Body of pancreas (tissue), 4 donors: ENCODE measurements around the gene YIF1A. TPM values are rescaled to one million over a fixed set of nuclear protein-coding genes. Genes with fewer than 3 reads are reported as not detected.

Experiments
- ATAC-seq: fragments of 150-250 bp; one replicate; pipeline ENCODE4 v1.9.1; 2016
- DNase-seq, 4 donors: peaks; one replicate each; pipeline ENCODE4 v3.0.0-alpha.2; 2019
- H3K27ac ChIP-seq, 4 donors: fragments of 200-600 bp; sonication (generic); 1 replicate in 3 of 4; 2 replicates in 1 of 4; pipeline versions ENCODE4 v1.5.1 to v1.6.1; 2016 to 2019; ENCODE audit warnings: mild to moderate bottlenecking in 1 of 4, mixed read lengths in 1 of 4, moderate library complexity in 1 of 4
- H3K27me3 ChIP-seq, 2 donors: fragments of 200-600 bp; sonication (generic); one replicate each; pipeline ENCODE4 v1.6.0; 2016; ENCODE audit warnings: mild to moderate bottlenecking in 1 of 2
- H3K36me3 ChIP-seq, 2 donors: fragments of 200-600 bp; sonication (generic); replicated peaks in 1 of 2; 2 replicates each; pipeline ENCODE4 v1.5.1; 2016; ENCODE audit warnings: low read depth in 2 of 2; ENCODE audit not compliant: insufficient read depth in 1 of 2
- H3K4me1 ChIP-seq: fragments of 200-600 bp; sonication (generic); one replicate; pipeline ENCODE4 v1.6.0; 2016
- H3K4me3 ChIP-seq, 2 donors: fragments of 200-600 bp; sonication (generic); 1 replicate in 1 of 2; 2 replicates in 1 of 2; pipeline ENCODE4 v1.5.1; 2016 to 2019
- H3K9me3 ChIP-seq, 3 donors: fragments of 200-600 bp; sonication (generic); 1 replicate in 2 of 3; 2 replicates in 1 of 3; pipeline ENCODE4 v1.5.1; 2016
- POLR2A ChIP-seq, 3 donors: fragments of 450-650 bp; IDR thresholded peaks; one replicate each; pipeline ENCODE4 v1.6.1; 2016; ENCODE audit warnings: antibody characterized with exemption in 3 of 3, mild to moderate bottlenecking in 2 of 3
- WGBS, 2 donors: methylation state at CpG; one replicate each; pipeline ENCODE4 v1.1.5; 2017; 5-methylcytosine and 5-hydroxymethylcytosine counted together
- intact Hi-C: fragments of 100-400 bp; cut with DNase I; formaldehyde crosslinking; loops from one replicate; pipeline ENCODE4 v1.15.1; 2023
- total RNA-seq, 2 donors: library from RNA; depleted of rRNA; stranded (reverse); fragments of >200 nt; gene quantifications; one replicate each; pipeline ENCODE4 v1.1.0, GENCODE V29; 2016
- TF ChIP-seq, protein P1 (sequence below), 7 experiments: fragments of 450-650 bp in 4 of 7; fragments of 200-600 bp in 3 of 7; sonication (generic) in 3 of 7; IDR thresholded peaks; one replicate each; pipeline ENCODE4 v1.5.1; 2016 to 2019; ENCODE audit warnings: antibody characterized with exemption in 7 of 7

The YIF1A gene
- total RNA-seq, 2 donors from 2014 or later: 63.6 to 91.6 TPM

DNA sequence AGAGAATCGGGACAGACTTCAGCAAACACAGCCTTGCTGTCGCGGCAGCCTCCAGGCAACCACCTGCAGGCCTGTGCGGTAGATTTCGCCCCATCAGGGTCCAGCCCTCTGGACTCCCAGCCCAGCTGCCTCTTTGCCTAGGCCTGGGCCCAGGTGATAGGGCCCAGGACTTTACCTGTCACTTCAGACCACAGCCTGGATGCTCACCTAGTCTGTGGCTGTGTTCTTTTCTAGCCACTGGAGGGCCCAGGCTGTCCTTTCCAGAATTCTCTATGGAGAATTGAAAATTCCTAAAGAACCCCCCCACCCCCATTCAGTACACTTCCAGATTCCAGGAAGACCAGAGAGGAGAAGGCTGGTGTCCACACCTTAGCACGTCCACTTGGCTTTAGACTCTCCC, 51.1 kb downstream of the YIF1A start:
- Histone ChIP-seq H3K27me3 (no peaks in the 10 kb centered on the region), H3K4me1 (no peaks in the 10 kb centered on the region), H3K36me3 (peaks cover 0 to 26% of the 10 kb centered on the region in 2 donors), H3K9me3 (no peaks in the 10 kb centered on the region), H3K4me3 (no peak overlapping the region), H3K27ac (no peak overlapping the region)
- ATAC-seq (no peak), DNase-seq (no peak)
- 85 to 94% methylated on average over 4 to 6 of the region's 6 CpGs for WGBS, 2 donors
- intact Hi-C loops: no loop called here
- TF ChIP-seq, protein P1, sequence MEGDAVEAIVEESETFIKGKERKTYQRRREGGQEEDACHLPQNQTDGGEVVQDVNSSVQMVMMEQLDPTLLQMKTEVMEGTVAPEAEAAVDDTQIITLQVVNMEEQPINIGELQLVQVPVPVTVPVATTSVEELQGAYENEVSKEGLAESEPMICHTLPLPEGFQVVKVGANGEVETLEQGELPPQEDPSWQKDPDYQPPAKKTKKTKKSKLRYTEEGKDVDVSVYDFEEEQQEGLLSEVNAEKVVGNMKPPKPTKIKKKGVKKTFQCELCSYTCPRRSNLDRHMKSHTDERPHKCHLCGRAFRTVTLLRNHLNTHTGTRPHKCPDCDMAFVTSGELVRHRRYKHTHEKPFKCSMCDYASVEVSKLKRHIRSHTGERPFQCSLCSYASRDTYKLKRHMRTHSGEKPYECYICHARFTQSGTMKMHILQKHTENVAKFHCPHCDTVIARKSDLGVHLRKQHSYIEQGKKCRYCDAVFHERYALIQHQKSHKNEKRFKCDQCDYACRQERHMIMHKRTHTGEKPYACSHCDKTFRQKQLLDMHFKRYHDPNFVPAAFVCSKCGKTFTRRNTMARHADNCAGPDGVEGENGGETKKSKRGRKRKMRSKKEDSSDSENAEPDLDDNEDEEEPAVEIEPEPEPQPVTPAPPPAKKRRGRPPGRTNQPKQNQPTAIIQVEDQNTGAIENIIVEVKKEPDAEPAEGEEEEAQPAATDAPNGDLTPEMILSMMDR (IDR thresholded peaks at IDR 0.05): no peak
- TF ChIP-seq POLR2A (IDR thresholded peaks at IDR 0.05): no peak

DNA sequence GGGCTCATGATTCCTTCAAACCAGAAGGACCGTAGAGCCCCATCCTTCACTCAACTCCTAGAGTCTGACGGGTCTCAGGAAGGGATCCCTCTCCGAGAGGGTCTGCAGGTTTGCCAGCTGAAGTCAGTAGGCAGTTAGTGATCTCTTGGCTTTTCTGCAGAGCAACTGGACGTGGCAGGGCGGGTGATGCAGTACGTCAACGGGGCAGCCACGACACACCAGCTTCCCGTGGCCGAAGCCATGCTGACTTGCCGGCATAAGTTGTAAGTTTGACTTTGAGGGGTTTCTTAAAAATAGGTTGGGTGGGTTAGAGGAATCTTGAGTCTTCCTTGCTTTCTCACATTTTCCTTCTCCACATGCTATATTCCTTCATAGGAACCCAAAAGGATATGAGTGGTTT, 53.8 kb downstream of the YIF1A start:
- ATAC-seq (no peak), DNase-seq (no peak)
- Histone ChIP-seq H3K9me3 (no peaks in the 10 kb centered on the region), H3K36me3 (peaks cover 0 to 37% of the 10 kb centered on the region in 2 donors), H3K4me3 (no peak overlapping the region), H3K27me3 (no peaks in the 10 kb centered on the region), H3K4me1 (no peaks in the 10 kb centered on the region), H3K27ac (no peak overlapping the region)
- intact Hi-C loops: no loop called here
- TF ChIP-seq, protein P1 (IDR thresholded peaks at IDR 0.05): no peak
- no peak for TF ChIP-seq POLR2A (IDR thresholded peaks at IDR 0.05)
- WGBS, 2 donors: 86 to 87% methylated on average over 11 of the region's 11 CpGs

Other genes starting within 250 kb of the YIF1A start
- gene GAL3ST3, start 240.0 kb downstream of the YIF1A start, total RNA-seq: 1 to 10 TPM in 1 of 2 donors, under 1 TPM in 1; 0.66 to 2.6 TPM
- 100 to 1,000 TPM; 112 to 255 TPM for gene SF3B2, start 236.8 kb downstream of the YIF1A start, total RNA-seq
- gene PACS1, start 218.9 kb downstream of the YIF1A start, total RNA-seq: 10 to 100 TPM; 17.5 to 19.7 TPM
- gene KLC2, start 31.4 kb downstream of the YIF1A start, total RNA-seq: 10 to 100 TPM; 13.5 to 16.5 TPM
- 10 to 100 TPM; 67.7 to 74.5 TPM for gene RAB1B, start 20.5 kb downstream of the YIF1A start, total RNA-seq
- 1 to 10 TPM; 3.6 to 4.6 TPM for gene CNIH2, start 11.0 kb downstream of the YIF1A start, total RNA-seq
- 1 to 10 TPM; 1.6 to 2.1 TPM for gene TMEM151A, start 2.8 kb upstream of the YIF1A start, total RNA-seq
- gene CD248, start 27.9 kb upstream of the YIF1A start, total RNA-seq: 10 to 100 TPM; 10.6 to 86.0 TPM
- gene RIN1, start 47.3 kb upstream of the YIF1A start, total RNA-seq: 10 to 100 TPM in 1 of 2 donors, under 1 TPM in 1; 0.99 to 11.4 TPM
- 10 to 100 TPM; 19.4 to 23.1 TPM for gene BRMS1, start 56.0 kb upstream of the YIF1A start, total RNA-seq
- 10 to 100 TPM; 17.8 to 20.8 TPM for gene B4GAT1, start 58.5 kb upstream of the YIF1A start, total RNA-seq
- gene SLC29A2, start 82.6 kb upstream of the YIF1A start, total RNA-seq: 10 to 100 TPM in 1 of 2 donors, 1 to 10 TPM in 1; 5.4 to 14.2 TPM
- gene NPAS4, start 131.9 kb upstream of the YIF1A start, total RNA-seq: not detected
- gene MRPL11, start 149.7 kb upstream of the YIF1A start, total RNA-seq: 10 to 100 TPM; 20.8 to 22.1 TPM
- 10 to 100 TPM in 1 of 2 donors, 1 to 10 TPM in 1; 7.6 to 10.9 TPM for gene PELI3, start 177.8 kb upstream of the YIF1A start, total RNA-seq
- 10 to 100 TPM; 15.8 to 52.4 TPM for gene DPP3, start 191.3 kb upstream of the YIF1A start, total RNA-seq
- 10 to 100 TPM; 49.0 to 58.0 TPM for gene BBS1, start 221.5 kb upstream of the YIF1A start, total RNA-seq